Heart left ventricle (tissue), 16 donors: ENCODE measurements around the gene IFIT3. TPM values are rescaled to one million over a fixed set of nuclear protein-coding genes. Genes with fewer than 3 reads are reported as not detected.

ENCODE experiments used
- ATAC-seq, 4 donors: fragments of 200-7000 bp; cut with Tn5 transposase; one replicate each; pipeline ENCODE4 v1.9.1; 2020 to 2022; ENCODE audit warnings: moderate library complexity in 4 of 4, mild to moderate bottlenecking in 3 of 4, moderate number of reproducible peaks in 1 of 4
- DNase-seq, 5 donors: peaks; one replicate each; pipeline ENCODE4 v3.0.0-alpha.2; 2020
- H3K27ac ChIP-seq, 12 donors: fragments of 200-600 bp; sonication (generic) in 4 of 12; one replicate each; pipeline versions ENCODE4 v1.5.0 to v1.8.0; 2016 to 2022; ENCODE audit warnings: mild to moderate bottlenecking in 2 of 12
- H3K27me3 ChIP-seq, 9 donors: fragments of 200-600 bp; sonication (generic) in 2 of 9; one replicate each; pipeline versions ENCODE4 v1.5.1 to v1.8.0; 2016 to 2022; ENCODE audit warnings: mild to moderate bottlenecking in 3 of 9
- H3K36me3 ChIP-seq, 9 donors: fragments of 200-600 bp; sonication (generic) in 2 of 9; one replicate each; pipeline versions ENCODE4 v1.5.0 to v1.8.0; 2018 to 2022; ENCODE audit warnings: mild to moderate bottlenecking in 2 of 9
- H3K4me1 ChIP-seq, 12 donors: fragments of 200-600 bp; sonication (generic) in 4 of 12; one replicate each; pipeline versions ENCODE4 v1.5.0 to v1.8.0; 2016 to 2022; ENCODE audit warnings: mild to moderate bottlenecking in 3 of 12
- H3K4me3 ChIP-seq, 12 donors: fragments of 200-600 bp; sonication (generic) in 4 of 12; one replicate each; pipeline versions ENCODE4 v1.5.0 to v1.8.0; 2017 to 2022; ENCODE audit warnings: mild to moderate bottlenecking in 9 of 12, moderate library complexity in 4 of 12
- H3K9me3 ChIP-seq, 12 donors: fragments of 200-600 bp; sonication (generic) in 4 of 12; one replicate each; pipeline versions ENCODE4 v1.5.0 to v1.8.0; 2016 to 2022; ENCODE audit warnings: mild to moderate bottlenecking in 1 of 12
- CTCF ChIP-seq, 12 donors: fragments of 200-600 bp; sonication (generic) in 4 of 12; IDR thresholded peaks; one replicate each; pipeline versions ENCODE4 v1.5.0 to v1.8.0; 2018 to 2022; ENCODE audit warnings: antibody characterized with exemption in 12 of 12, mild to moderate bottlenecking in 5 of 12
- POLR2A ChIP-seq, 2 donors: fragments of 450-650 bp; IDR thresholded peaks; one replicate each; pipeline ENCODE4 v1.6.1; 2017; ENCODE audit warnings: antibody characterized with exemption in 2 of 2, mild to moderate bottlenecking in 2 of 2, moderate library complexity in 2 of 2
- WGBS, 4 donors: extraction: QIAGEN DNeasy Blood & Tissue Kit in 2 of 4; methylation state at CpG; one replicate each; pipeline versions ENCODE4 v1.1.5 to v1.1.7; 2013 to 2018; 5-methylcytosine and 5-hydroxymethylcytosine counted together
- intact Hi-C, 10 donors: fragments of 100-400 bp; cut with DNase I; formaldehyde crosslinking; loops; one replicate each; pipeline versions ENCODE4 v1.11.1 to v1.14.2; 2022
- polyA plus RNA-seq, 2 donors: library from polyadenylated mRNA; stranded (reverse); fragments of 200-250 nt; gene quantifications; one replicate each; pipeline ENCODE4 v1.2.3, GENCODE V29; 2013
- total RNA-seq, 9 donors: library from RNA; depleted of rRNA in 2 of 9; stranded (reverse); fragments of >200 nt in 2 of 9; fragmentation: NEBNext Ultra II Directional in 3 of 9; extraction: Animal tissue kit (Norgen Biotek cat#: 25700) in 3 of 9; gene quantifications; one replicate each; pipeline versions ENCODE4 v1.1.0 to v1.2.4, GENCODE V29; 2016 to 2023
- donor health status: ischemic (EF 13 %, LVEDD 7.1; RV severe dilation, severe dysfunction).
- donor health status: healthy with polysubstance abuse.
- donor health status: DM: no; HTN: yes; CAD: no.
- donor health status: DM: no; HTN: no; CAD: no.
- donor health status: ischemic (EF 25% LVEDD 6.9; RV normal size, moderate dysfunction).
- donor health status: ischemic (EF 25% LVEDD 5.7; RV mildly dilated, moderate dysfunction).
- donor health status: healthy.
- donor health status: DM: yes; HTN: yes; CAD: no.
- donor health status: ischemic (EF 35%, LVEDD 5.7; RV mildly dilated, moderate dysfunction).
- donor health status: nonischemic (EF 11% LVEDD 7.7; RV severe dilation, severe dysfunction).
- donor health status: DM: yes; HTN: yes; CAD: no.
- donor health status: PGD.
- donor health status: ischemic (EF 29% LVEDD 5.4; RV normal size, mild dysfunction).
- donor health status: nonischemic (EF 23%, LVEDD 6.1; RV moderate dilation, normal function).

IFIT3 gene
- total and polyA plus RNA-seq, 11 donors, result 4.4 to 107 (median 9.0) TPM

DNA sequence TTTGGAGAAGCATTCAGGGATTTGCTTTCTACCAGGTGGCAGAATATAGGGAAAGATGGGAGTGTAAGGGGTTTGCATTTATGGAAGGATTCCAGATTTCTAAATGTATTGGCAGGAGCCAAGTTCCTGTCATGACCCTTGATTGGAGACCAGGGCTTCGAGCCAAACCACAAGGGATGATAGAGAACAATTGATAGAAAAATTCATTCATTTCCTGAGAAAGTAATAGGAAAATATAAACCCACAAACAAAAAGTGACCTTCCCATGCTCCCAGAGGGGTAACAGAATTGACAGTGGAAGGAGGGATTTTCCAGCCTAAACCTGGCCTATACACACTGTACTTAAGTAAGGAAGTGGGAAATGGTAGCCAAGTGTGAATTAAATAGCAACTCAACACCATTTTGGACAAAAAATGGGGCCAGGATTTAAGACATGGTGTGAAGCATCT lies 48.4 kb upstream of the IFIT3 start:
- peaks cover 4 to 68% (median 42%) of the 10 kb centered on the region in 12 donors for H3K4me1 ChIP-seq
- no peak overlapping the region for H3K4me3 ChIP-seq
- peak overlapping the region in 11 of 12 donors; percentile 1 to 84 (median 70) for H3K27ac ChIP-seq
- peak in 4 of 5 donors; percentile 38 to 53 (median 45) for DNase-seq
- intact Hi-C loops, result no loop called here
- 0 to 9% (median 4%) methylated on average over 1 of the region's 1 CpG for WGBS, 4 donors
- TF ChIP-seq POLR2A (IDR thresholded peaks at IDR 0.05) (no peak), CTCF (IDR thresholded peaks at IDR 0.05) (no peak)
- H3K27me3 ChIP-seq, result no peaks in the 10 kb centered on the region
- ATAC-seq, result no peak
- no peaks in the 10 kb centered on the region for H3K36me3 ChIP-seq
- no peaks in the 10 kb centered on the region for H3K9me3 ChIP-seq

DNA sequence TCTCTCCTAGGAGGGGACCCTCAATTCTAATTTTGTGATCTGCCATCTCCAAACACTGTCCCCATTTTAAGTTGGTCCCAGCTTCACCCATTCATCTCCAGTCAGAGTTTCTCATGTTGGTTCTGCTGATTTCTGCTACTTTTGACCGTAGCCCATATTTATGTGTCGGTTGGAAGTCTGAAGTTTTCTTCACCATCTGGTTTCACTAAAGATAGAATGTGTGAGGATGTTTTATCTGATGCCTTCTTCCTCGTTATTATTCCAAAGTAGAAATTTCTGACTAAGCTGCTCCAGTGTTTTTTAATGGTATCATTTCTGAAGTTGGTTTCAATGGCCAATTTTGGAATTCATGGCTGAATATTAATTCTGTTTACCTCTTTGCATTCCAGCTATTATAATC lies 47.3 kb upstream of the IFIT3 start:
- TF ChIP-seq CTCF (IDR thresholded peaks at IDR 0.05) (no peak), POLR2A (IDR thresholded peaks at IDR 0.05) (no peak)
- no peak for DNase-seq
- Histone ChIP-seq H3K27me3 (no peaks in the 10 kb centered on the region), H3K27ac (peak overlapping the region in 4 of 12 donors; percentile 26 to 77 (median 50)), H3K4me1 (peaks cover 4 to 67% (median 45%) of the 10 kb centered on the region in 12 donors), H3K4me3 (no peak overlapping the region), H3K36me3 (no peaks in the 10 kb centered on the region), H3K9me3 (no peaks in the 10 kb centered on the region)
- 79 to 86% (median 84%) methylated on average over 3 of the region's 3 CpGs for WGBS, 4 donors
- intact Hi-C loops, result loop anchor here in 1 of 10 donors (5.0 kb wide), 1 partner anchor 47 kb away; the partner anchor contains the start of gene IFIT3
- ATAC-seq, result no peak

DNA sequence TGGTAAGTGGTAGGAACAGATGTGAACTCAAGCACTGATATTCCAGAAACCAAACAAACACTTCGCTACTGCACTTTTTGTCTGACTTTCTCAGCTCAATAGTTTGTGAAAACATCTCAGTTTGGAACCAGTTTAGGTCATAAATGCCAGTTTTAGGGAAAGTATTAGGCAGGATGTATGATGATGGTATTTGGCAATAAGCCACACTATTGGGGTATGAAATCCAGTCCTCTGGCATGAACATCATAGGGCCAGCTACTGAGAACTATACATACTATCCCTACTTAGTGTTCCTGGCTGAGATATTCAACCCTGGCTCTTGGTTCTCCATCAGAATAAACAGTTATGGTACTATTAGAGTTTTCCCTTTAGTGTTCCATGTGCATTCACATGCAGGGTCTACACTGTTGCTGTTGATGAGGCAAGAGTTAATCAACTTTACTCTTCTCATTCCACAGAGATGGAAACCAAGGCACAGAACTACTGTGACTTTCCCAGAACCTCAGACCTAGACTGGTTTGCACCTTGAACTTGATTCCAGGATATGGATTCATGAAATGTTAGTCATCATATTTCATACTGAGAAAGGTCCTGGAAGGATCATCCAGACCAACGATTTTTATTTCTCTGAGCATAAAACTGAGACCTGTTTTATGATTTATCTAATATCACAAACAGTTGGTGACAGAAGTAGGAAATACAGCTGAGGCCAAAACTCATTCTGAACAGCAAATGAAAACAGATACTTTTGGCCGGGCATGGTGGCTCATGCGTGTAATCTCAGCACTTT lies 46.0 kb upstream of the IFIT3 start:
- H3K36me3 ChIP-seq, result no peaks in the 10 kb centered on the region
- 80 to 87% (median 84%) methylated on average over 4 of the region's 4 CpGs for WGBS, 4 donors
- TF ChIP-seq CTCF (IDR thresholded peaks at IDR 0.05) (no peak), POLR2A (IDR thresholded peaks at IDR 0.05) (no peak)
- peak overlapping the region in 3 of 12 donors; percentile 16 to 90 (median 83) for H3K27ac ChIP-seq
- intact Hi-C loops, result loop anchor here in 1 of 10 donors (5.0 kb wide), 1 partner anchor 46 kb away; the partner anchor contains the start of gene IFIT3
- no peak for DNase-seq
- H3K27me3 ChIP-seq, result no peaks in the 10 kb centered on the region
- no peak for ATAC-seq
- H3K4me3 ChIP-seq, result no peak overlapping the region
- no peaks in the 10 kb centered on the region for H3K9me3 ChIP-seq
- H3K4me1 ChIP-seq, result peaks cover 4 to 58% (median 45%) of the 10 kb centered on the region in 12 donors
